HepG2 (cell line): ENCODE measurements around the gene SDR39U1. TPM values are rescaled to one million over a fixed set of nuclear protein-coding genes. Genes with fewer than 3 reads are reported as not detected.

Experiments
- CAMTA2 ChIP-seq: sonication (generic); formaldehyde crosslinking; IDR thresholded peaks from 2 replicates; pipeline ENCODE4 v1.4.0; 2020; ENCODE audit warnings: mild to moderate bottlenecking, missing genetic modification reagents, borderline replicate concordance
- IRX3 ChIP-seq: sonication (generic); formaldehyde crosslinking; IDR thresholded peaks from 2 replicates; pipeline ENCODE4 v1.8.1; 2023; ENCODE audit warnings: mild to moderate bottlenecking, low read depth, missing genetic modification reagents, borderline replicate concordance
- MATR3 ChIP-seq: sonication (generic); formaldehyde crosslinking; IDR thresholded peaks from 2 replicates; pipeline ENCODE4 v1.4.0; 2020; ENCODE audit warnings: missing genetic modification reagents
- MIER3 ChIP-seq: IDR thresholded peaks from 2 replicates; pipeline ENCODE4 v1.6.1; 2016; ENCODE audit warnings: missing compliant biosample characterization, borderline replicate concordance
- NFYB ChIP-seq: sonication (generic); formaldehyde crosslinking; IDR thresholded peaks from 2 replicates; pipeline ENCODE4 v1.4.0; 2020; ENCODE audit warnings: missing genetic modification reagents
- NR2F2 ChIP-seq: IDR thresholded peaks from 2 replicates; pipeline ENCODE4 v1.6.1; 2012; ENCODE audit warnings: low read depth, inconsistent platforms, borderline replicate concordance
- RCOR2 ChIP-seq: IDR thresholded peaks from 2 replicates; pipeline ENCODE4 v1.6.1; 2016; ENCODE audit warnings: missing biosample characterization, missing genetic modification reagents
- REL ChIP-seq: sonication (generic); formaldehyde crosslinking; conservative IDR thresholded peaks from 2 replicates; pipeline ENCODE4 v1.8.0; 2022; ENCODE audit warnings: mild to moderate bottlenecking, missing genetic modification reagents, moderate library complexity
- RFXANK ChIP-seq: IDR thresholded peaks from 2 replicates; pipeline ENCODE4 v1.6.1; 2016
- SATB2 ChIP-seq: sonication (generic); formaldehyde crosslinking; IDR thresholded peaks from 2 replicates; pipeline ENCODE4 v1.5.0; 2020; ENCODE audit warnings: missing genetic modification reagents
- SCMH1 ChIP-seq: sonication (generic); formaldehyde crosslinking; IDR thresholded peaks from 2 replicates; pipeline ENCODE4 v1.9.0; 2021; ENCODE audit warnings: missing genetic modification reagents, mild to moderate bottlenecking, borderline replicate concordance
- TGIF2 ChIP-seq: IDR thresholded peaks from 2 replicates; pipeline ENCODE4 v1.6.1; 2016; ENCODE audit warnings: control low read depth, missing compliant biosample characterization
- ZNF12 ChIP-seq: sonication (generic); formaldehyde crosslinking; IDR thresholded peaks from 2 replicates; pipeline ENCODE4 v1.5.0; 2020; ENCODE audit warnings: missing genetic modification reagents
- ZNF24 ChIP-seq: fragments of 450-650 bp; IDR thresholded peaks from 2 replicates; pipeline ENCODE4 v1.6.1; 2017; ENCODE audit warnings: antibody characterized with exemption, mild to moderate bottlenecking
- ZNF501 ChIP-seq: sonication (generic); formaldehyde crosslinking; IDR thresholded peaks from 2 replicates; pipeline ENCODE4 v1.5.1; 2020; ENCODE audit warnings: mild to moderate bottlenecking, moderate library complexity, missing genetic modification reagents
- ZNF550 ChIP-seq: sonication (generic); formaldehyde crosslinking; IDR thresholded peaks from 2 replicates; pipeline ENCODE4 v1.4.0; 2020; ENCODE audit warnings: mild to moderate bottlenecking, missing genetic modification reagents, borderline replicate concordance
- ZNF709 ChIP-seq: sonication (generic); formaldehyde crosslinking; IDR thresholded peaks from 2 replicates; pipeline ENCODE4 v1.5.0; 2020; ENCODE audit warnings: mild to moderate bottlenecking, missing genetic modification reagents
- polyA plus RNA-seq, 8 experiments: library from polyadenylated mRNA; depleted of rRNA in 3 of 8; stranded (reverse) in 7 of 8; unstranded in 1 of 8; fragments of >200 nt; fragmentation: Illumina TruSeq in 4 of 8; extraction: Trizol in 4 of 8; gene quantifications; 2 replicates each; pipeline versions ENCODE4 v1.2.1 to v1.2.3, GENCODE V29; 2011 to 2016; ENCODE audit warnings: low read depth in 4 of 8, missing spikeins in 1 of 8, mixed read lengths in 1 of 8; ENCODE audit not compliant: insufficient read depth in 1 of 8
- total RNA-seq, 5 experiments: library from RNA; depleted of rRNA; stranded (reverse); fragments of >200 nt; fragmentation: Illumina TruSeq; extraction: Trizol; gene quantifications; 2 replicates each; pipeline ENCODE4 v1.2.3, GENCODE V29; 2016; ENCODE audit warnings: low read depth in 1 of 5
- TF ChIP-seq, protein P1 (sequence below): sonication (generic); formaldehyde crosslinking; IDR thresholded peaks from 2 replicates; pipeline ENCODE4 v1.5.0; 2020; ENCODE audit warnings: missing genetic modification reagents
- TF ChIP-seq, protein P2 (sequence below): sonication (generic); formaldehyde crosslinking; IDR thresholded peaks from 2 replicates; pipeline ENCODE4 v1.4.0; 2020; ENCODE audit warnings: mild to moderate bottlenecking, missing genetic modification reagents
- TF ChIP-seq, protein P3 (sequence below): sonication (generic); formaldehyde crosslinking; conservative IDR thresholded peaks from 2 replicates; pipeline ENCODE4 v1.8.0; 2022; ENCODE audit warnings: mild to moderate bottlenecking, moderate library complexity, missing genetic modification reagents
- TF ChIP-seq, protein P4 (sequence below): sonication (generic); formaldehyde crosslinking; IDR thresholded peaks from 2 replicates; pipeline ENCODE4 v1.8.0; 2022; ENCODE audit warnings: missing genetic modification reagents, mild to moderate bottlenecking, moderate library complexity, borderline replicate concordance
- TF ChIP-seq, protein P5 (sequence below): sonication (generic); formaldehyde crosslinking; IDR thresholded peaks from 2 replicates; pipeline ENCODE4 v1.4.0; 2020; ENCODE audit warnings: low read depth, mild to moderate bottlenecking, missing genetic modification reagents

Gene SDR39U1
- total and polyA plus RNA-seq, 2 of the 13 experiments (the other 11 are each of a cell fraction or from before 2014, with no cell fraction given): 34.4 to 129 TPM

- TF ChIP-seq, protein P1, sequence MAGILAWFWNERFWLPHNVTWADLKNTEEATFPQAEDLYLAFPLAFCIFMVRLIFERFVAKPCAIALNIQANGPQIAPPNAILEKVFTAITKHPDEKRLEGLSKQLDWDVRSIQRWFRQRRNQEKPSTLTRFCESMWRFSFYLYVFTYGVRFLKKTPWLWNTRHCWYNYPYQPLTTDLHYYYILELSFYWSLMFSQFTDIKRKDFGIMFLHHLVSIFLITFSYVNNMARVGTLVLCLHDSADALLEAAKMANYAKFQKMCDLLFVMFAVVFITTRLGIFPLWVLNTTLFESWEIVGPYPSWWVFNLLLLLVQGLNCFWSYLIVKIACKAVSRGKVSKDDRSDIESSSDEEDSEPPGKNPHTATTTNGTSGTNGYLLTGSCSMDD (CRISPR knock-in tag): no peak
- TF ChIP-seq RCOR2 (CRISPR knock-in tag) (peak; percentile 85), SCMH1 (no peak), ZNF12 (CRISPR knock-in tag) (no peak; the same call in 1 of the 2 replicates), ZNF24 (no peak), IRX3 (CRISPR knock-in tag) (0 out of 2 replicates have a peak, but pooled peaks have one; percentile 13), TGIF2 (CRISPR knock-in tag) (no peak), SATB2 (CRISPR knock-in tag) (no peak), MATR3 (CRISPR knock-in tag) (peak; percentile 65; the same call in 1 of the 2 replicates), REL (no peak), CAMTA2 (no peak), MIER3 (CRISPR knock-in tag) (0 out of 2 replicates have a peak, but pooled peaks have one; percentile 36), ZNF709 (CRISPR knock-in tag) (no peak), ZNF550 (CRISPR knock-in tag) (peak; percentile 92; the same call in 1 of the 2 replicates), ZNF501 (no peak), NR2F2 (no peak), NFYB (CRISPR knock-in tag) (no peak), RFXANK (CRISPR knock-in tag) (no peak)
- TF ChIP-seq, protein P2, sequence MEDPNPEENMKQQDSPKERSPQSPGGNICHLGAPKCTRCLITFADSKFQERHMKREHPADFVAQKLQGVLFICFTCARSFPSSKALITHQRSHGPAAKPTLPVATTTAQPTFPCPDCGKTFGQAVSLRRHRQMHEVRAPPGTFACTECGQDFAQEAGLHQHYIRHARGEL: no peak
- TF ChIP-seq, protein P3, sequence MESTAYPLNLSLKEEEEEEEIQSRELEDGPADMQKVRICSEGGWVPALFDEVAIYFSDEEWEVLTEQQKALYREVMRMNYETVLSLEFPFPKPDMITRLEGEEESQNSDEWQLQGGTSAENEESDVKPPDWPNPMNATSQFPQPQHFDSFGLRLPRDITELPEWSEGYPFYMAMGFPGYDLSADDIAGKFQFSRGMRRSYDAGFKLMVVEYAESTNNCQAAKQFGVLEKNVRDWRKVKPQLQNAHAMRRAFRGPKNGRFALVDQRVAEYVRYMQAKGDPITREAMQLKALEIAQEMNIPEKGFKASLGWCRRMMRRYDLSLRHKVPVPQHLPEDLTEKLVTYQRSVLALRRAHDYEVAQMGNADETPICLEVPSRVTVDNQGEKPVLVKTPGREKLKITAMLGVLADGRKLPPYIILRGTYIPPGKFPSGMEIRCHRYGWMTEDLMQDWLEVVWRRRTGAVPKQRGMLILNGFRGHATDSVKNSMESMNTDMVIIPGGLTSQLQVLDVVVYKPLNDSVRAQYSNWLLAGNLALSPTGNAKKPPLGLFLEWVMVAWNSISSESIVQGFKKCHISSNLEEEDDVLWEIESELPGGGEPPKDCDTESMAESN: peak; percentile 77; the same call in 1 of the 2 replicates
- TF ChIP-seq, protein P4, sequence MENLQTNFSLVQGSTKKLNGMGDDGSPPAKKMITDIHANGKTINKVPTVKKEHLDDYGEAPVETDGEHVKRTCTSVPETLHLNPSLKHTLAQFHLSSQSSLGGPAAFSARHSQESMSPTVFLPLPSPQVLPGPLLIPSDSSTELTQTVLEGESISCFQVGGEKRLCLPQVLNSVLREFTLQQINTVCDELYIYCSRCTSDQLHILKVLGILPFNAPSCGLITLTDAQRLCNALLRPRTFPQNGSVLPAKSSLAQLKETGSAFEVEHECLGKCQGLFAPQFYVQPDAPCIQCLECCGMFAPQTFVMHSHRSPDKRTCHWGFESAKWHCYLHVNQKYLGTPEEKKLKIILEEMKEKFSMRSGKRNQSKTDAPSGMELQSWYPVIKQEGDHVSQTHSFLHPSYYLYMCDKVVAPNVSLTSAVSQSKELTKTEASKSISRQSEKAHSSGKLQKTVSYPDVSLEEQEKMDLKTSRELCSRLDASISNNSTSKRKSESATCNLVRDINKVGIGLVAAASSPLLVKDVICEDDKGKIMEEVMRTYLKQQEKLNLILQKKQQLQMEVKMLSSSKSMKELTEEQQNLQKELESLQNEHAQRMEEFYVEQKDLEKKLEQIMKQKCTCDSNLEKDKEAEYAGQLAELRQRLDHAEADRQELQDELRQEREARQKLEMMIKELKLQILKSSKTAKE (CRISPR knock-in tag): peak; percentile 13; the same call in 1 of the 2 replicates
- TF ChIP-seq, protein P5, sequence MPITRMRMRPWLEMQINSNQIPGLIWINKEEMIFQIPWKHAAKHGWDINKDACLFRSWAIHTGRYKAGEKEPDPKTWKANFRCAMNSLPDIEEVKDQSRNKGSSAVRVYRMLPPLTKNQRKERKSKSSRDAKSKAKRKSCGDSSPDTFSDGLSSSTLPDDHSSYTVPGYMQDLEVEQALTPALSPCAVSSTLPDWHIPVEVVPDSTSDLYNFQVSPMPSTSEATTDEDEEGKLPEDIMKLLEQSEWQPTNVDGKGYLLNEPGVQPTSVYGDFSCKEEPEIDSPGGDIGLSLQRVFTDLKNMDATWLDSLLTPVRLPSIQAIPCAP (CRISPR knock-in tag): no peak
Observed at GRCh38 chr14:24426912-24427536, 15.6 kb downstream of the SDR39U1 start (continued).
